HEK293T (cell line): Measurements from ENCODE around the gene POU2F2.

Experiments
- CTCF ChIA-PET: fragments of 350-600 bp; formaldehyde crosslinking; extraction: SDS; loops from one replicate; lab custom pipeline; 2021; ENCODE audit warnings: antibody characterized with exemption, inconsistent platforms; lab: Yijun Ruan, JAX
- POLR2A ChIA-PET: fragments of 350-600 bp; formaldehyde crosslinking; extraction: SDS; loops from one replicate; lab custom pipeline; 2020; ENCODE audit warnings: antibody characterized with exemption, inconsistent platforms; lab: Yijun Ruan, JAX
- DNase-seq: peaks from one replicate; pipeline ENCODE4 v3.0.0; 2012; ENCODE audit warnings: mixed read lengths; ENCODE audit errors: extremely low spot score
- ARNT ChIP-seq: fragments of 450-650 bp; IDR thresholded peaks from 2 replicates; pipeline ENCODE4 v1.6.1; 2017; ENCODE audit warnings: mild to moderate bottlenecking
- BHLHE40 ChIP-seq: fragments of 450-650 bp; IDR thresholded peaks from 2 replicates; pipeline ENCODE4 v1.6.1; 2016; ENCODE audit warnings: mild to moderate bottlenecking, moderate library complexity, borderline replicate concordance
- CTBP1 ChIP-seq: fragments of 450-650 bp; IDR thresholded peaks from 2 replicates; pipeline ENCODE4 v1.6.1; 2016; ENCODE audit warnings: borderline replicate concordance
- ELF4 ChIP-seq: fragments of 450-650 bp; IDR thresholded peaks from 2 replicates; pipeline ENCODE4 v1.6.1; 2017; ENCODE audit warnings: antibody characterized with exemption
- FOXA1 ChIP-seq: fragments of 450-650 bp; IDR thresholded peaks from 2 replicates; pipeline ENCODE4 v1.6.1; 2016; ENCODE audit warnings: mild to moderate bottlenecking
- FOXK2 ChIP-seq: fragments of 450-650 bp; IDR thresholded peaks from 2 replicates; pipeline ENCODE4 v1.6.1; 2016; ENCODE audit warnings: mild to moderate bottlenecking
- FOXM1 ChIP-seq: fragments of 450-650 bp; IDR thresholded peaks from 2 replicates; pipeline ENCODE4 v1.6.1; 2017; ENCODE audit warnings: mild to moderate bottlenecking, borderline replicate concordance
- HDGF ChIP-seq: fragments of 450-650 bp; IDR thresholded peaks from 2 replicates; pipeline ENCODE4 v1.6.1; 2017; ENCODE audit warnings: antibody characterized with exemption, borderline replicate concordance
- L3MBTL2 ChIP-seq: fragments of 450-650 bp; conservative IDR thresholded peaks from 2 replicates; pipeline ENCODE4 v1.6.1; 2016; ENCODE audit warnings: mild to moderate bottlenecking
- LEF1 ChIP-seq: fragments of 450-650 bp; IDR thresholded peaks from 2 replicates; pipeline ENCODE4 v1.6.1; 2017; ENCODE audit warnings: mild to moderate bottlenecking, borderline replicate concordance
- NFRKB ChIP-seq: fragments of 450-650 bp; IDR thresholded peaks from 2 replicates; pipeline ENCODE4 v1.6.1; 2016; ENCODE audit warnings: mild to moderate bottlenecking, moderate library complexity
- SP1 ChIP-seq: fragments of 450-650 bp; IDR thresholded peaks from 2 replicates; pipeline ENCODE4 v1.6.1; 2017
- SUZ12 ChIP-seq: fragments of 450-650 bp; IDR thresholded peaks from 2 replicates; pipeline ENCODE4 v1.6.1; 2016; ENCODE audit warnings: mild to moderate bottlenecking
- TARDBP ChIP-seq: fragments of 450-650 bp; IDR thresholded peaks from 2 replicates; pipeline ENCODE4 v1.6.1; 2016
- ZNF384 ChIP-seq: fragments of 450-650 bp; IDR thresholded peaks from 2 replicates; pipeline ENCODE4 v1.6.1; 2016
- TF ChIP-seq, protein P1 (sequence below): fragments of 450-650 bp; IDR thresholded peaks from 2 replicates; pipeline ENCODE4 v1.6.1; 2016

Gene POU2F2

DNA sequence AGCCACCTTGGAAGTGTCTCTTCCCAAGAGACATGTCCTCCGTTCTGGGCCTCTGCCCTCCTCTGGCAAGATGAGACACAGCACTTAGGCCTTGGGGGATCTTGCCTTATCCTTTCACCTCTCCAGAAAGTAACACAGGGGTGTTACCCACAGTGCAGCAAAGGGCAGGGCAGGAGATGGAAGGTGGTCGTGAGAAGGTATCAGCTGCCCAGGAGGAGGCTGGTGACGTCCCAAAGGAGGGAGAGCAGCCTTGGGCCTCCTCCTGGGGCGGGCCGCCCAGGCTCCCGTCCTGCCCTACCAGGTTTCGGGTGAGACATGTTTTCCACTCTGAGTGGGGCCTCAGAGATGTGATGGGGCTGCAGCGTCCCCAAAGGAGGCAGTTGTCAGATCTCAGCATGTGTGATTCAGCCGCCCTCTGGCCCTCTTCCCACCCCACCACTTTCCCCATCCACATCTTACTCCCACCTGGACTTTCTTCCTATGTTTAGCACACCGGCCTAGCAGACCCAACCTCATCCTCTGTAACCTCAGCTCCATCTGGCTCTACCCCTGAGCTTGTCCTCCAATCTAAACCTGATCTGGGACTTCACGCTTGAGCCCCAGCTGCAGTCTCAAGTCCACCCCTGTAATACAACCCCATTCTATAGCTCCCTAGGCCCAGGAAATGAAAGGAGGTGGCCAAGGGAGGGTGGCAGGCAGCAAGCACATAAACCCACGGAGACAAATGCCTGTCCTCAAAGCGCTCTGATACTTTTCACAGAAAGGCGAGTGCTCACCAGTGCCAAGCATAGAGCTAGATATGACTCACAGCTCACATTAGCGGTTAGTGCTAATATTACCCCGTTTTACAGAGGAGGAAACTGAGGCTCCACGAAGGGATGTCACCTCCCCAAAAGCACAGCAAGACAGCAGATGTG lies 9.3 kb downstream of the POU2F2 start:
- ChIA-PET POLR2A (no interaction called here), CTCF (interaction anchor here (0.8 to 1.1 kb wide), 2 partner anchors 9 to 13 kb away, joined by 3 to 4 read pairs; no protein-coding TSS in a partner anchor)
- TF ChIP-seq CTBP1, result no peak
- TF ChIP-seq NFRKB, result no peak
- TF ChIP-seq LEF1, result no peak
- TF ChIP-seq SP1, result no peak
- DNase-seq, result no peak

DNA sequence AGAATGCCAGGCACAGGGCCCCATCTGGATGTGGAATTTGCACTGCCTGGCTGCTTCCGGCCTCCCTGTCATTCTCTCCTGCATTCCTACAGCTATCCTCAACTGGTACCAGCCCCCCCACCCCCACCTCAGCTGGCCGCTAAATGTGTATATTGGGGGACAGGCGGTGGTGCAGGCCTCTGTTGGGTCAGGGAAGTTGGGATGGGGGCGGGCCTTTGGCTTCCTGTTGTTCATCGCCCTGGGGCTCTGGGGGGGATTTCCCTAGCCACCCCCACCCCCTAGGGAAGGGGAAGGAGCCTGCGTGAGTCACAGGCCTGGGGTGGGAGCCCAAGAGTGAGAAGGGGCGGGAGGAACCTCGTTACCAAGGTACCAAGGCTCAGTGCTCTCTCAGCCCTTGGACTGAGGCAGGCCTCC lies 10.6 kb downstream of the POU2F2 start:
- TF ChIP-seq FOXK2 (no peak), ARNT (no peak), FOXA1 (no peak), LEF1 (no peak), ELF4 (no peak), NFRKB (no peak), SP1 (no peak), FOXM1 (no peak), CTBP1 (no peak), BHLHE40 (no peak), SUZ12 (no peak)
- TF ChIP-seq, protein P1, sequence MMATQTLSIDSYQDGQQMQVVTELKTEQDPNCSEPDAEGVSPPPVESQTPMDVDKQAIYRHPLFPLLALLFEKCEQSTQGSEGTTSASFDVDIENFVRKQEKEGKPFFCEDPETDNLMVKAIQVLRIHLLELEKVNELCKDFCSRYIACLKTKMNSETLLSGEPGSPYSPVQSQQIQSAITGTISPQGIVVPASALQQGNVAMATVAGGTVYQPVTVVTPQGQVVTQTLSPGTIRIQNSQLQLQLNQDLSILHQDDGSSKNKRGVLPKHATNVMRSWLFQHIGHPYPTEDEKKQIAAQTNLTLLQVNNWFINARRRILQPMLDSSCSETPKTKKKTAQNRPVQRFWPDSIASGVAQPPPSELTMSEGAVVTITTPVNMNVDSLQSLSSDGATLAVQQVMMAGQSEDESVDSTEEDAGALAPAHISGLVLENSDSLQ, result no peak
- ChIA-PET POLR2A (no interaction called here), CTCF (no interaction called here)
- no peak for DNase-seq

DNA sequence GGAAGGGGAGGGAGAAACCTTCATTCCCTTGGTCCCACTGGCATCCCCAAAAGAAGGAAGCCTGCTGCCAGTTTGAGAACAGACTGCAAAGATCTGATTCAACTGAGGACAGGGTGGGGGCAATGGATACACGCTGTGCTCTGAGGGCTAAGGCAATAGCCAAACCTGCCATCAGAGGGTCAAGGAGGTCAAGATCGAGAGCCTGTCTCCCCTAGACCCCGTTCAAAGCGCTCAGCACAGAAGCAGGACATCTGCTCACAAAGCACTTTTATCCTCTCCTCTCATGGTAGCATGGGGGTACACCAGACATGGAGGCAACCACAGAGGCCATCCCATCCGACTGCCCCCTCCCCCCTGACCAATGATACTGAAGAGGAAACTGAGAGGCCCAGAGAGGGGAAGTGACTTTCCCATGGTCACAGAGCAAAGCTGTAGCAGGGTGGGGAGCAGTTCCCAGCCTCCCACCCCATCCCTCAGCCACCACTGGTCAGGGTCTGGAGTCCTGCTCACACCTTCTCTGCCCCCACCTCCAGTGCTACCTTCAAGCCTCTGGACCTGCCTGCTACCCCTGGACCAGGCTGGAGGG lies 11.1 kb downstream of the POU2F2 start:
- DNase-seq, result no peak
- ChIA-PET CTCF (no interaction called here), POLR2A (no interaction called here)
- no peak for TF ChIP-seq FOXA1
- TF ChIP-seq ZNF384, result no peak
- TF ChIP-seq L3MBTL2, result no peak
- TF ChIP-seq FOXM1, result no peak
- TF ChIP-seq FOXK2, result no peak
- TF ChIP-seq, protein P1, result no peak
- no peak for TF ChIP-seq HDGF
- no peak for TF ChIP-seq LEF1
- TF ChIP-seq CTBP1, result no peak
- TF ChIP-seq SUZ12, result no peak
- no peak for TF ChIP-seq ARNT
- TF ChIP-seq SP1, result no peak
- no peak for TF ChIP-seq NFRKB
- TF ChIP-seq ELF4, result no peak
- no peak for TF ChIP-seq BHLHE40
- TF ChIP-seq TARDBP, result no peak

DNA sequence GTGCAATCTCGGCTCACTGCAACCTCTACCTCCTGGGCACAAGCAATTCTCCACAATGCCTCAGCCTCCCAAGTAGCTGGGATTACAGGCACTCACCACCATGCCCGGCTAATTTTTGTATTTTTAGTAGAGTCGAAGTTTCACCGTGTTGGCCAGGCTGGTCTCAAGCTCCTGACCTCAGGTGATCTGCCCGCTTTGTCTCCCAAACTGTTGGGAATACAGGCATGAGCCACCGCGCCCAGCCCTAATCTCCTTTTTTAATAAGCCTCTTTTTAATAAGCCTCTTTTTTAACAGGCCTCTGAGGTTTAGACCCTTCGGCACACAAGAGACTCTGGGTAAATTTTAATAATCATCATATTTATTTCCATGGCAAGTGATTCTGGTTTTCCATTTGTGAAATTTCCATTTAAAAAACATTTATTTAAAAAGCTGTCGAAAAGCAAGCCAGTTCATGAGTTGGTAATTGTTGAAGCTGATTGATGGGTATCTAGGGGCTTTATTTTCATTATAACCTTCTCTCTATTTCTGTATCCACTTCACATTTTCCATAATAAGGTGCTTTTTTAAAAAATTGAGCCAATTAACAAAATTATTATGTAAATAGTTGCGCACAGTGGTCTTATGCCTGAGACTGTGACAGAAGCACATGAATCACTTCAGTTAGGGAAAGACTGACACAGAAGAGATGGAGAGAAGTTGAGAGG lies 11.8 kb downstream of the POU2F2 start:
- CTCF ChIA-PET, result interaction anchor here (1.1 kb wide), 1 partner anchor 12 kb away, joined by 6 read pairs; no protein-coding TSS in a partner anchor
- no peak for DNase-seq
- POLR2A ChIA-PET, result no interaction called here
- TF ChIP-seq ELF4 (no peak), L3MBTL2 (no peak), FOXA1 (no peak)

DNA sequence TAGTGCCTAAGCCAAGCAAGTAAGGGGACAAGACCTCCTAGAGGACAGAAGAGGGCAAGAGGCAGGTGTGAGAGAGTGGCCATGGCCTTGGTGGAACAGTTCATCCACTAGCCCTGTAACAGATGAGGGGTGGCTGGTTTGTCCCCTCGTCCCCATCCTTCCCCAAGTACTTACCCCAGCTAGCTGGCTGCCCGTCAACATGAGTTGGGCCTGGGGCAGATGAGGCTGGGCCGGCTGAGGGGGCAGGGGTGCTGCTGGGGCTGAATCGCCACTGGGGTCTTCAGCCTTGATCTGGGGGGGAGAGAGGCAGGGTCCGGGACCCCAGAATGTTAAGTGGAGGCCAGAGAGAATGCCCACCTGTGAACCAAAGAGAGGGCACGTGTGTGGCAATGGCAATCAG lies 15.2 kb downstream of the POU2F2 start:
- TF ChIP-seq CTBP1 (no peak), HDGF (no peak), ELF4 (no peak), NFRKB (no peak), SUZ12 (no peak), LEF1 (no peak), ARNT (no peak), TARDBP (no peak), ZNF384 (no peak), BHLHE40 (no peak), FOXK2 (no peak), SP1 (no peak), L3MBTL2 (no peak), FOXA1 (no peak)
- TF ChIP-seq, protein P1, result no peak
- no peak for DNase-seq
- ChIA-PET CTCF (no interaction called here), POLR2A (no interaction called here)
